Breast epithelium (tissue), 3 donors: ENCODE measurements around the gene MIP.
"Not testable (repeated sequence)": the region's sequence is repeated elsewhere in the genome, so short reads cannot be mapped to it uniquely, and the experiment has no call there.

ENCODE experiments used
- POLR2A ChIP-seq: fragments of 450-650 bp; IDR thresholded peaks from one replicate; pipeline ENCODE4 v1.6.1; 2016; ENCODE audit warnings: antibody characterized with exemption, mild to moderate bottlenecking, moderate library complexity
- POLR2AphosphoS5 ChIP-seq, 3 donors: sonication (generic); formaldehyde crosslinking; IDR thresholded peaks; one replicate each; pipeline ENCODE4 v1.6.1; 2017; ENCODE audit warnings: antibody characterized with exemption in 3 of 3
- TF ChIP-seq, protein P1 (sequence below), 3 donors: fragments of 450-650 bp; IDR thresholded peaks; one replicate each; pipeline ENCODE4 v1.5.1; 2016 to 2017; ENCODE audit warnings: antibody characterized with exemption in 3 of 3, mild to moderate bottlenecking in 3 of 3, moderate library complexity in 3 of 3

DNA sequence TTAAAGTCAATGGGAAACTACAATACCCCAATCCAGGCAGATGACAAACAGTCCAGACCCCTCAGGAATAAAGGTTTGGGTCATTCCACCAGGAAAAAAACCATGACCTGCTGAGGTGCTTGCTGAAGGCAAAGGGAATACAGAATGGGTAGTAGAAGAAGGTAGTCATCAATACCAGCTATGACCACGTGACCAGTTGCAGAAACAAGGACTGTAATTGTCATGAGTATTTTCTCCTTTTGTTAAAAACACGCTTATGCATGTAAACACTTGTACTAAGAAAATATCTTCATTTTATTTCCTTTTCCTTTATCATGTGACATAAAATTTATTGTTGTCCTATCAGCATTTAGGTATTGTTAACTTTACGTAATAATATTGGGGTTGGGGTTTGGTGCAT is 50.2 kb downstream of the MIP start:
- TF ChIP-seq, protein P1, sequence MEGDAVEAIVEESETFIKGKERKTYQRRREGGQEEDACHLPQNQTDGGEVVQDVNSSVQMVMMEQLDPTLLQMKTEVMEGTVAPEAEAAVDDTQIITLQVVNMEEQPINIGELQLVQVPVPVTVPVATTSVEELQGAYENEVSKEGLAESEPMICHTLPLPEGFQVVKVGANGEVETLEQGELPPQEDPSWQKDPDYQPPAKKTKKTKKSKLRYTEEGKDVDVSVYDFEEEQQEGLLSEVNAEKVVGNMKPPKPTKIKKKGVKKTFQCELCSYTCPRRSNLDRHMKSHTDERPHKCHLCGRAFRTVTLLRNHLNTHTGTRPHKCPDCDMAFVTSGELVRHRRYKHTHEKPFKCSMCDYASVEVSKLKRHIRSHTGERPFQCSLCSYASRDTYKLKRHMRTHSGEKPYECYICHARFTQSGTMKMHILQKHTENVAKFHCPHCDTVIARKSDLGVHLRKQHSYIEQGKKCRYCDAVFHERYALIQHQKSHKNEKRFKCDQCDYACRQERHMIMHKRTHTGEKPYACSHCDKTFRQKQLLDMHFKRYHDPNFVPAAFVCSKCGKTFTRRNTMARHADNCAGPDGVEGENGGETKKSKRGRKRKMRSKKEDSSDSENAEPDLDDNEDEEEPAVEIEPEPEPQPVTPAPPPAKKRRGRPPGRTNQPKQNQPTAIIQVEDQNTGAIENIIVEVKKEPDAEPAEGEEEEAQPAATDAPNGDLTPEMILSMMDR (IDR thresholded peaks at IDR 0.05) = not testable (repeated sequence)
- TF ChIP-seq POLR2A; POLR2AphosphoS5 (IDR thresholded peaks at IDR 0.05): not testable (repeated sequence)
